Spinal cord (tissue), 10 donors: ENCODE data around the gene PPP2R5B. TPM values are rescaled to one million over a fixed set of nuclear protein-coding genes. Genes with fewer than 3 reads are reported as not detected.
"Not testable (repeated sequence)": the region's sequence is repeated elsewhere in the genome, so short reads cannot be mapped to it uniquely, and the experiment has no call there.

Experiments used
- DNase-seq, 6 donors: peaks; one replicate each; pipeline versions ENCODE4 v3.0.0 to v3.0.0-alpha.2; 2013 to 2015; ENCODE audit warnings: low spot score in 6 of 6, low read depth in 4 of 6
- H3K27ac ChIP-seq: one replicate; pipeline ENCODE4 v1.5.1; 2013; ENCODE audit warnings: low read depth, low read length, control low read depth
- H3K27me3 ChIP-seq: one replicate; pipeline ENCODE4 v1.6.1; 2013; ENCODE audit warnings: low read length; ENCODE audit not compliant: control insufficient read depth, insufficient read depth
- H3K36me3 ChIP-seq: one replicate; pipeline ENCODE4 v1.6.1; 2013; ENCODE audit warnings: low read length; ENCODE audit not compliant: control insufficient read depth, insufficient read depth
- H3K4me1 ChIP-seq: one replicate; pipeline ENCODE4 v1.6.1; 2013; ENCODE audit warnings: low read length; ENCODE audit not compliant: control insufficient read depth, insufficient read depth
- H3K4me3 ChIP-seq: one replicate; pipeline ENCODE4 v1.5.1; 2013; ENCODE audit warnings: low read depth, low read length, control low read depth
- H3K9me3 ChIP-seq: one replicate; pipeline ENCODE4 v1.6.1; 2013; ENCODE audit warnings: low read length; ENCODE audit not compliant: control insufficient read depth, insufficient read depth
- WGBS: methylation state at CpG from one replicate; pipeline ENCODE4 v1.1.5; 2013; ENCODE audit warnings: missing lambda C conversion rate; ENCODE audit not compliant: insufficient coverage; 5-methylcytosine and 5-hydroxymethylcytosine counted together
- polyA plus RNA-seq, 2 donors: library from polyadenylated mRNA; unstranded; fragments of 120-200 nt; gene quantifications; one replicate each; pipeline ENCODE4 v1.2.1, GENCODE V29; 2013; ENCODE audit not compliant: insufficient read length in 2 of 2
- total RNA-seq, 2 donors: library from RNA; depleted of rRNA in 1 of 2; stranded (reverse); fragments of 120-200 nt in 1 of 2; fragments of >200 nt in 1 of 2; gene quantifications; one replicate each; pipeline versions ENCODE4 v1.2.3 to v1.2.4, GENCODE V29; 2013 to 2014
- donor health status: healthy.

Gene PPP2R5B
- total and polyA plus RNA-seq, 4 donors: 26.3 to 99.8 (median 68.2) TPM

DNA sequence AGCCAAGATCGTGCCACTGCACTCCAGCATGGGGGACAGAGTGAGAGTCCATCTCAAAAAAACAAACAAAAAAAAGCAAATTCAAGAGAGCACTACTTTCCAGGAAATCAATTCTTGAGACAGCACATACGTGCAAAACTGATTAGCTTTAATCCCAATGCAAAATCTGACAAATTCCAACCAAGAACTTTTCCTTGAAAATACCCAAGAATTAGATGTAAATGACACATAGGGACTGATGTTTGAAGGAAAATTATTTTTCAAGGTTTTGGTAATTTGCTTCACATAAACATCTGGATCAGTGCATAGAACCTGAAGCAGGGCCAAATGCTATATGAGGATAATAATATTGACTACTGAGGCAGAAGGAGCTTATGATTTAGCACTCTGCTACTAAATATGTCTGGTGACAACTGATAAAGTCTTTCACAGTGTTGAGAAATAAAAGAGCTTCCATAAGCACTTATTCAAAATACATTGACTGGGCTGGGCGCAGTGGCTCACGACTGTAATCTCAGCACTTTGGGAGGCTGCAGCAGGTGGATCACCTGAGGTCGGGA is 38.7 kb downstream of the PPP2R5B start:
- no peak overlapping the region for H3K27ac ChIP-seq
- no peaks in the 10 kb centered on the region for H3K9me3 ChIP-seq
- H3K36me3 ChIP-seq: no peaks in the 10 kb centered on the region
- H3K4me3 ChIP-seq: no peak overlapping the region
- WGBS: 90% methylated on average over 4 of the region's 5 CpGs
- no peak for DNase-seq
- no peaks in the 10 kb centered on the region for H3K27me3 ChIP-seq
- no peaks in the 10 kb centered on the region for H3K4me1 ChIP-seq

- Histone ChIP-seq H3K9me3 (no peaks in the 10 kb centered on the region), H3K27me3 (no peaks in the 10 kb centered on the region), H3K36me3 (no peaks in the 10 kb centered on the region), H3K27ac (no peak overlapping the region), H3K4me1 (peaks cover 12% of the 10 kb centered on the region), H3K4me3 (no peak overlapping the region)
- WGBS: 92% methylated on average over 3 of the region's 3 CpGs
- no peak for DNase-seq
These were observed 42.9 kb downstream of the PPP2R5B start for GRCh38 chr11:64967375-64967774.

GRCh38 chr11:64969209-64969608 is 44.7 kb downstream of the PPP2R5B start:
- 75% methylated on average over 4 of the region's 5 CpGs for WGBS
- peak in 2 of 6 donors; percentile 19 to 27 for DNase-seq
- H3K27ac ChIP-seq: no peak overlapping the region

DNA sequence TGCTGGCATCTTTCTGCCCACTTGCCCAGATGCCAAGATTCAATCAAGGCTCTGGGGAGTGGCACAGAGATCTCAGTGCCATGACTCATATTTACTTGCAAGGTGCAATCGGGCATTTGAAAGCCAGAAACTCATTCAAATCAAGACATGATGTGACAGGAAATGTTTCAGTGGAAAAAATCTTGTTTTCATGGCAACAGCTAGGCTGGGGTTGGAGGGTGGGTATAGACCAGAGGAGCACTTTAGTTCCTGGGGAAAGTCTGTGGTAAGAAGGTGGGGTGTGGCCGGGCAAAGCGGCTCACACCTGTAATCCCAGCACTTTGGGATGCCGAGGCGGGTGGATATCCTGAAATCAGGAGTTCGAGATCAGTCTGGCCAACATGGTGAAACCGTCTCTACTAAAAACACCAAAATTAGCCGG is 46.3 kb downstream of the PPP2R5B start:
- Histone ChIP-seq H3K4me3 (no peak overlapping the region), H3K36me3 (no peaks in the 10 kb centered on the region), H3K27ac (no peak overlapping the region), H3K4me1 (peaks cover 13% of the 10 kb centered on the region), H3K9me3 (no peaks in the 10 kb centered on the region), H3K27me3 (no peaks in the 10 kb centered on the region)
- 89% methylated on average over 8 of the region's 8 CpGs for WGBS
- DNase-seq: no peak

More at GRCh38 chr11:64969209-64969608, 44.7 kb downstream of the PPP2R5B start:
- H3K4me1 ChIP-seq: peaks cover 13% of the 10 kb centered on the region
- H3K36me3 ChIP-seq: no peaks in the 10 kb centered on the region
- H3K4me3 ChIP-seq: no peak overlapping the region
- H3K27me3 ChIP-seq: no peaks in the 10 kb centered on the region
- no peaks in the 10 kb centered on the region for H3K9me3 ChIP-seq

GRCh38 chr11:64971421-64972233 is 47.1 kb downstream of the PPP2R5B start, which contains the start of gene MAJIN:
TSS of gene MAJIN (minus strand) at chr11:64972108. CDS start at chr11:64959405, 12,703 bp downstream.
- DNase-seq: peak; percentile 73 to 97 (median 77)
- no peak within 1 kb of the TSS for H3K27ac ChIP-seq
- H3K9me3 ChIP-seq: no peaks in the 10 kb centered on the region
- no peaks in the 10 kb centered on the region for H3K27me3 ChIP-seq
- H3K4me1 ChIP-seq: peaks cover 13% of the 10 kb centered on the region
- H3K4me3 ChIP-seq: peak within 1 kb of the TSS; percentile 12
- H3K36me3 ChIP-seq: no peaks in the 10 kb centered on the region
- 16% methylated on average over 65 of the region's 69 CpGs for WGBS

DNA sequence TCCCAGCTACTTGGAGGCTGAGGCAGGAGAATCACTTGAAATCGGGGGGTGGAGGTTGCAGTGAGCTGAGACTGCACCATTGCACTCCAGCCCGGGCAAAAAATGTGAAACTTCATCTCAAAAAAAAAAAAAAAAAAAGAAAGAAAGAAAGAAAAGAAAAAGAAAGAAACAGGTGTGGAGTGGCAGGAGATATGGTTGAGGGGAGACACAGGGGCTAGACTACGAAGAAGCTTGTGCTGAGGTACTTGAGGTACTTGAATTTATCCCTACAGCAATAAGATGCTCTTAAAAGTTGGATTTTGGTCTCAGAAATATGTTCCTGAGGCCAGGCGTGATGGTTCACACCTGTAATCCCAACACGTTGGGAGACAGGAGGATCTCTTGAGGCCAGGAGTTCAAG is 49.6 kb downstream of the PPP2R5B start:
- Histone ChIP-seq H3K27ac (no peak overlapping the region), H3K4me1 (peaks cover 13% of the 10 kb centered on the region), H3K36me3 (no peaks in the 10 kb centered on the region), H3K27me3 (no peaks in the 10 kb centered on the region), H3K4me3 (no peak overlapping the region), H3K9me3 (no peaks in the 10 kb centered on the region)
- DNase-seq: no peak
- 100% methylated on average over 1 of the region's 5 CpGs for whole genome bisulfite sequencing

DNA sequence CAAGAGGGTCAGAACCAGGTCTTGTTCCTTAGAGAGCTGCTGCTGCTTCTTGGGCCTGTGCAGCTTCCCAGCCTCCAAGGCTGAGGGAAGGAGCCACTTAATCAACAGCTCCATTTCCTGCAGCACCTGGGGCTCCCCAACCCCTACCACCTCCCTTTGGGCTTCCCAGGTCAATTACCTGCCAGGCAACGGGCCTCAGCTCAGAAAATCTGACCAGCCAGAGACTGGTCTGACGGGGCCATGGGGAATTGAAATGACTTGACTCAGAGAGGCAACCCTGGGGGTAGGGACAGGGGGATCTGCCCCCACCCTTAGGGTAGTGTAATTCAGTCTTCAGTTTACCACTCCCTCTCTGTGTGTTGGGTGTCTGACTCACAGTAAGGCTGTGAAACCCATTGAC is 52.2 kb downstream of the PPP2R5B start:
- Histone ChIP-seq H3K27ac (no peak overlapping the region), H3K9me3 (no peaks in the 10 kb centered on the region), H3K4me3 (no peak overlapping the region), H3K4me1 (peaks cover 8% of the 10 kb centered on the region), H3K27me3 (no peaks in the 10 kb centered on the region), H3K36me3 (no peaks in the 10 kb centered on the region)
- WGBS: 53% methylated on average over 2 of the region's 2 CpGs
- DNase-seq: no peak

- not testable (repeated sequence) for DNase-seq, H3K36me3 ChIP-seq, H3K4me1 ChIP-seq, H3K27me3 ChIP-seq, H3K9me3 ChIP-seq, H3K27ac ChIP-seq, H3K4me3 ChIP-seq
- WGBS: no CpG with 5 or more reads among the region's 5 CpGs
These were observed 58.9 kb downstream of the PPP2R5B start for GRCh38 chr11:64983339-64983738.
